Esophagus squamous epithelium (tissue), 4 donors: Measurements from ENCODE around the gene ZNF674.
"Not testable (repeated sequence)": the region's sequence is repeated elsewhere in the genome, so short reads cannot be mapped to it uniquely, and the experiment has no call there.

Source experiments
- CTCF ChIP-seq, 6 experiments: fragments of 450-650 bp in 4 of 6; fragments of 200-600 bp in 2 of 6; sonication (generic) in 2 of 6; IDR thresholded peaks; one replicate each; pipeline ENCODE4 v1.5.1; 2016 to 2019; ENCODE audit warnings: antibody characterized with exemption in 6 of 6, mild to moderate bottlenecking in 4 of 6, moderate library complexity in 4 of 6
- POLR2A ChIP-seq, 4 donors: fragments of 450-650 bp; IDR thresholded peaks; one replicate each; pipeline ENCODE4 v1.6.1; 2017; ENCODE audit warnings: antibody characterized with exemption in 4 of 4, mild to moderate bottlenecking in 4 of 4, moderate library complexity in 3 of 4

- TF ChIP-seq CTCF, POLR2A (IDR thresholded peaks at IDR 0.05): not testable (repeated sequence)
Measured at GRCh38 chrX:46529740-46530403, 15.3 kb downstream of the ZNF674 start.
